Retina (tissue), 1 donor: Measurements from ENCODE around the gene USF1.
"Not testable (repeated sequence)": the region's sequence is repeated elsewhere in the genome, so short reads cannot be mapped to it uniquely, and the experiment has no call there.

Source experiments
- DNase-seq: peaks from one replicate; pipeline ENCODE4 v3.0.0-alpha.2; 2016

USF1 gene

GRCh38 chr1:161046605-161047228, 940 bp upstream of the USF1 start:
- DNase-seq: no peak

GRCh38 chr1:161044908-161045735, 655 bp downstream of the USF1 start:
- no peak for DNase-seq

- no peak for DNase-seq
Measured at GRCh38 chr1:161044535-161044907, 1.3 kb downstream of the USF1 start.

GRCh38 chr1:161039546-161039945, 6.2 kb downstream of the USF1 start:
- no peak for DNase-seq

GRCh38 chr1:161039154-161039545, 6.6 kb downstream of the USF1 start:
- no peak for DNase-seq

- DNase-seq: peak; percentile 70
Measured at GRCh38 chr1:161038523-161039153, 7.1 kb downstream of the USF1 start, which contains the start of gene TSTD1. TSS of gene TSTD1 (minus strand) at chr1:161038964. CDS start at chr1:161038889, 75 bp downstream.

GRCh38 chr1:161037661-161038522, 7.9 kb downstream of the USF1 start:
- peak; percentile 28 for DNase-seq

GRCh38 chr1:161033751-161034150, 12.0 kb downstream of the USF1 start:
- DNase-seq: no peak

- no peak for DNase-seq
Measured at GRCh38 chr1:161032409-161032808, 13.4 kb downstream of the USF1 start.

- no peak for DNase-seq
Measured at GRCh38 chr1:161031874-161032273, 13.9 kb downstream of the USF1 start.

- DNase-seq: not testable (repeated sequence)
Measured at GRCh38 chr1:161029466-161029865, 16.3 kb downstream of the USF1 start.

- DNase-seq: not testable (repeated sequence)
Measured at GRCh38 chr1:161026954-161027353, 18.8 kb downstream of the USF1 start.

GRCh38 chr1:161022432-161022831, 23.3 kb downstream of the USF1 start:
- not testable (repeated sequence) for DNase-seq

GRCh38 chr1:161021970-161022353, 23.8 kb downstream of the USF1 start:
- no peak for DNase-seq

GRCh38 chr1:161021165-161021969, 24.4 kb downstream of the USF1 start:
- no peak for DNase-seq

GRCh38 chr1:161020509-161021164, 25.1 kb downstream of the USF1 start, which contains the start of gene F11R:
TSS of gene F11R (minus strand) at chr1:161021152. CDS start at chr1:161021073, 79 bp downstream.
- DNase-seq: peak; percentile 81

GRCh38 chr1:161019751-161020495, 25.9 kb downstream of the USF1 start:
- DNase-seq: no peak

- not testable (repeated sequence) for DNase-seq
Measured at GRCh38 chr1:161019111-161019660, 26.6 kb downstream of the USF1 start.

- DNase-seq: no peak
Measured at GRCh38 chr1:161018631-161018930, 27.2 kb downstream of the USF1 start.
